ENCODE results near the gene RPL27A. TPM values are rescaled to one million over a fixed set of nuclear protein-coding genes. Genes with fewer than 3 reads are reported as not detected.

Gene RPL27A
- total RNA-seq, 6 experiments from 2014 or later = 187 to 394 (median 327) TPM

DNA sequence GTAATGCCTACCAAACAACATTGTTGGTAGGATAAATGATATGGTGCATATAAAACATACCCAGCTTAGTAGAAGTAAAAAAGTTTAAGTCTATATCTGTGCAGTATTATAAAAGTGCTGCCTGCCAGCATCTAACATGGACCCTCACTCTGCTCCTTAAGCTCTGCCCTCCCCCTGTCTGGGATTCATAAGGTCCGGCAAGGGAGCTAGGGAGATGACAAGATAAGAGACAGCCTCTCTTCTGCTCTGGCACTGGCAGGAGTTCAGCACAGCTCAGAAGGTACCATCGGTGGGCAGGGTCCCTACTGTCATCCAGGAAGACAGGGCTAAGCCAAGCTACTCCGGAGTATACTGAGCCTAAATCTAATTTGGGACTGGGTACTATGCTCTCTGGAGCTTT, 42.9 kb upstream of the RPL27A start:
- Histone ChIP-seq H3K9me3 (peaks cover 0 to 3% (median 0%) of the 10 kb centered on the region in 4 donors), H3K27me3 (no peaks in the 10 kb centered on the region), H3K27ac (no peak overlapping the region), H3K36me3 (peaks cover 0 to 30% (median 16%) of the 10 kb centered on the region in 4 donors), H3K4me3 (no peak overlapping the region), H3K4me1 (no peaks in the 10 kb centered on the region)
- TF ChIP-seq, protein P1, sequence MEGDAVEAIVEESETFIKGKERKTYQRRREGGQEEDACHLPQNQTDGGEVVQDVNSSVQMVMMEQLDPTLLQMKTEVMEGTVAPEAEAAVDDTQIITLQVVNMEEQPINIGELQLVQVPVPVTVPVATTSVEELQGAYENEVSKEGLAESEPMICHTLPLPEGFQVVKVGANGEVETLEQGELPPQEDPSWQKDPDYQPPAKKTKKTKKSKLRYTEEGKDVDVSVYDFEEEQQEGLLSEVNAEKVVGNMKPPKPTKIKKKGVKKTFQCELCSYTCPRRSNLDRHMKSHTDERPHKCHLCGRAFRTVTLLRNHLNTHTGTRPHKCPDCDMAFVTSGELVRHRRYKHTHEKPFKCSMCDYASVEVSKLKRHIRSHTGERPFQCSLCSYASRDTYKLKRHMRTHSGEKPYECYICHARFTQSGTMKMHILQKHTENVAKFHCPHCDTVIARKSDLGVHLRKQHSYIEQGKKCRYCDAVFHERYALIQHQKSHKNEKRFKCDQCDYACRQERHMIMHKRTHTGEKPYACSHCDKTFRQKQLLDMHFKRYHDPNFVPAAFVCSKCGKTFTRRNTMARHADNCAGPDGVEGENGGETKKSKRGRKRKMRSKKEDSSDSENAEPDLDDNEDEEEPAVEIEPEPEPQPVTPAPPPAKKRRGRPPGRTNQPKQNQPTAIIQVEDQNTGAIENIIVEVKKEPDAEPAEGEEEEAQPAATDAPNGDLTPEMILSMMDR (IDR thresholded peaks at IDR 0.05) = no peak
- no peak for TF ChIP-seq POLR2A (IDR thresholded peaks at IDR 0.05)
- intact Hi-C loops (cut with DNase I) = no loop called here
- whole genome bisulfite sequencing (ENCODE audit: insufficient coverage, low coverage, low lambda C conversion rate, missing lambda C conversion rate) = 71% methylated on average over 1 of the region's 3 CpGs
- DNase-seq = no peak
- no peak for ATAC-seq

DNA sequence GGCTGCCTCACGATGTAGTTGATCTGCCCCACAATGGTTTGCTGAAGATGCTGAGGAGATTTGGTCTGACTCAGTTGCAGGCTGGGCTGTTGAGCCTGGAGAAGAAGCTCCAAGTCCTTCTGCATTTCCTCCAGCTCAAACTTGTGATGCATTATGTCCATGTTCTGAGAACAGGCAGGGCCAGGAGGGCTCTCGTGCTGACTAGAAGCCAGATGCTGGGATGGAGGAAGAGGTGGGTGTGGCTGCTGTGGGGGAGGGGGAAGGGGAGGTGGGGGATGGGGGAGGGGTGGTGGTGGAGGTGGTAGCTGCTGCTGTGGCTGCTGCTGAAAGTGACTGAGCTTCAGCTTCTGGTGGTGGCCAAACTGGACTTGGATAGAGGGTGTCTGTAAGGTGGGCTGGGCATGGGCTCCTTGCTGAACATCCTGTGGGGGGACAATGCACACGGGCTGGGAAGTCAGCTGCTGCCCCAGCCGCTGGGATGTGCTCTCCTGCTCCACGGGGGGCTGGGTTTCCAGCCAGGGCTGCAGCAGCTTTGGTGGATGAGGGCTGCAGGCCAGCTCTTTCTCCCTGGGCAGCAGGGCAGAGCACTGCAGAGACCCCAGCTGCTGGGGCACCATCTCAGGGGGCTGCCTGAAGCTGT, 42.2 kb upstream of the RPL27A start:
- WGBS (ENCODE audit: insufficient coverage, low coverage, low lambda C conversion rate, missing lambda C conversion rate) = 44% methylated on average over 1 of the region's 5 CpGs
- TF ChIP-seq POLR2A (IDR thresholded peaks at IDR 0.05) = no peak
- TF ChIP-seq, protein P1 (IDR thresholded peaks at IDR 0.05) = no peak
- Histone ChIP-seq H3K27ac (no peak overlapping the region), H3K27me3 (no peaks in the 10 kb centered on the region), H3K4me3 (no peak overlapping the region), H3K4me1 (no peaks in the 10 kb centered on the region), H3K36me3 (peaks cover 0 to 36% (median 20%) of the 10 kb centered on the region in 4 donors), H3K9me3 (peaks cover 0 to 3% (median 0%) of the 10 kb centered on the region in 4 donors)
- ATAC-seq (peak in 1 of 4 donors; percentile 30), DNase-seq (no peak)
- intact Hi-C loops (cut with DNase I) = no loop called here

DNA sequence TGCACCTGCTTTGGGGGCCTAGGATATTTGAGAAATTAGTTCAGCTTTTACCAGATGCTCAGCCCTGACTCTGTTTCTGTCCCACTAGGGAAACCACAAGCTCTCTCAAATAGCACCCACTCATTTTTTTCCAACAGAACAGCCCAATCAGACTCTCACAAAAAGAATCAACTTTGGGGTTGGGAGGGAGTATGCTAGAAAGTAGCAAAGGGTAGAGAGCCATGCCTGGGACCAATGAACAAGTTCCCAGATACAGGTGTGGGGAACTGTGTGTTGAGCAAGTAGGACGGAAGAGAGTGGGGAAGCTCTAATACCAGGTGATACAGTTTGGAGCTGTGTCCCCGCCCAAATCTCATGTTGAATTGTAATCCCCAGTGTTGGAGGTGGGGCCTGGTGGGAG, 41.3 kb upstream of the RPL27A start:
- 100% methylated on average over 1 of the region's 2 CpGs for WGBS (ENCODE audit: insufficient coverage, low coverage, low lambda C conversion rate, missing lambda C conversion rate)
- ATAC-seq = no peak

DNA sequence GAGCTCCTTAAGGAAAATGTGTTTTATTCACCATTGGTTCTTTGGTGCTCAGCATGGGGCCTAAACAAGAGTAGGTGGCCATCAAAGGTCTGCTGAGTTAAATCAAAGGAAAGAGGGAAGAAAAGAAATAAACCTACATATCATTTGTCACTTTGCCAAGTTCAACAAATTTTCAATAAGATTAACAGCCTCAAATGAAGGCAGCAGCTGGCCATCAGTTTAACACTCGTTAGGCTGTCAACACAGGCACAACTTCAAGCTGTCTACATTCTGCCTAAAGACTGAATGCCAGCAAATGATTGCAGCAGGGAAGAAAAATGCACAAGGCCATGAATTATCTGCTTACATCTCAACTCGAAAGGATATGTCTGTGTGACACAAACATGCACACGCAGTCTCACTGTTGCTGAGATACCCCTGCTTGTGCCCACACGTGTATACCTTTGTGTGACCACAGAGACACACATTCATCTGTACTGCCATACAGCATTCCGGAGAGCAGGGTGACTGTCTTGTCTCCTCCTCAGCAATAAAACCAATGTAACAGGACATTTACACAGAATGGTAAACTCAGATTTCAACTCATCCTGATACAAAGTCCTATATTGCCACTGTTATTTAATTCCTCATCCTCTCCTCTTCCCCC, 40.3 kb upstream of the RPL27A start:
- no peaks in the 10 kb centered on the region for H3K27me3 ChIP-seq
- no peak for TF ChIP-seq POLR2A (IDR thresholded peaks at IDR 0.05)
- TF ChIP-seq, protein P1 (IDR thresholded peaks at IDR 0.05) = no peak
- no peaks in the 10 kb centered on the region for H3K9me3 ChIP-seq
- intact Hi-C loops (cut with DNase I) = no loop called here
- H3K4me3 ChIP-seq = no peak overlapping the region
- ATAC-seq (no peak), DNase-seq (no peak)
- 68% methylated on average over 2 of the region's 5 CpGs for WGBS (ENCODE audit: insufficient coverage, low coverage, low lambda C conversion rate, missing lambda C conversion rate)
- peaks cover 0 to 50% (median 28%) of the 10 kb centered on the region in 4 donors for H3K36me3 ChIP-seq
- H3K27ac ChIP-seq = no peak overlapping the region
- H3K4me1 ChIP-seq = no peaks in the 10 kb centered on the region

More for the DNA sequence above, 41.3 kb upstream of the RPL27A start:
- Histone ChIP-seq H3K9me3 (peaks cover 0 to 1% (median 0%) of the 10 kb centered on the region in 4 donors), H3K27me3 (no peaks in the 10 kb centered on the region), H3K4me3 (no peak overlapping the region), H3K27ac (no peak overlapping the region), H3K4me1 (no peaks in the 10 kb centered on the region), H3K36me3 (peaks cover 0 to 46% (median 26%) of the 10 kb centered on the region in 4 donors)
- DNase-seq = no peak
- TF ChIP-seq POLR2A (IDR thresholded peaks at IDR 0.05) = no peak
- TF ChIP-seq, protein P1 (IDR thresholded peaks at IDR 0.05) = no peak
- intact Hi-C loops (cut with DNase I) = no loop called here
